WTC11 (cell line): ENCODE measurements around the gene ZMYND8. TPM values are rescaled to one million over a fixed set of nuclear protein-coding genes. Genes with fewer than 3 reads are reported as not detected.

ENCODE experiments used
- ATAC-seq: fragments of 200-7000 bp; cut with Tn5 transposase; 2 replicates; pipeline ENCODE4 v1.10.0; 2021; ENCODE audit warnings: mild to moderate bottlenecking, moderate library complexity
- CTCF ChIA-PET: fragments of 300-600 bp; sonication (Branson Sonifier 250); formaldehyde crosslinking; loops from one replicate; lab custom pipeline; 2021; ENCODE audit warnings: antibody characterized with exemption; lab: Charles Lee
- POLR2A ChIA-PET: fragments of 350-600 bp; sonication (Branson Sonifier 250); formaldehyde crosslinking; loops from one replicate; lab custom pipeline; 2021; ENCODE audit warnings: antibody characterized with exemption; lab: Charles Lee
- DNase-seq: peaks from one replicate; pipeline ENCODE4 v3.0.0; 2021; ENCODE audit warnings: low spot score
- H3K27ac Mint-ChIP-seq: 2 replicates; pipeline ENCODE4 v1.8.0; 2021; ENCODE audit warnings: mixed read lengths
- H3K27me3 Mint-ChIP-seq: 2 replicates; pipeline ENCODE4 v1.8.0; 2021; ENCODE audit warnings: low read depth, mild to moderate bottlenecking, moderate library complexity, mixed read lengths
- H3K36me3 Mint-ChIP-seq: 2 replicates; pipeline ENCODE4 v1.8.0; 2021; ENCODE audit warnings: mixed read lengths
- H3K4me1 Mint-ChIP-seq: 2 replicates; pipeline ENCODE4 v1.8.0; 2022; ENCODE audit warnings: mixed read lengths
- H3K4me3 Mint-ChIP-seq: 2 replicates; pipeline ENCODE4 v1.8.0; 2021; ENCODE audit warnings: mild to moderate bottlenecking, moderate library complexity, mixed read lengths
- H3K9me3 Mint-ChIP-seq: 2 replicates; pipeline ENCODE4 v1.8.0; 2021; ENCODE audit warnings: mixed read lengths
- ATF1 ChIP-seq: sonication (generic); formaldehyde crosslinking; IDR thresholded peaks from 2 replicates; pipeline ENCODE4 v1.8.1; 2023; ENCODE audit warnings: mild to moderate bottlenecking, moderate library complexity, missing genetic modification reagents
- CBFB ChIP-seq: sonication (generic); formaldehyde crosslinking; IDR thresholded peaks from 2 replicates; pipeline ENCODE4 v1.8.1; 2022; ENCODE audit warnings: mild to moderate bottlenecking, low read depth, missing genetic modification reagents
- ETV6 ChIP-seq: sonication (generic); formaldehyde crosslinking; IDR thresholded peaks from 2 replicates; pipeline ENCODE4 v1.8.1; 2022; ENCODE audit warnings: mild to moderate bottlenecking, missing genetic modification reagents
- FOXK1 ChIP-seq: sonication (generic); formaldehyde crosslinking; IDR thresholded peaks from 2 replicates; pipeline ENCODE4 v1.8.0; 2022; ENCODE audit warnings: mild to moderate bottlenecking, moderate library complexity, missing genetic modification reagents
- FOXP1 ChIP-seq: sonication (generic); formaldehyde crosslinking; IDR thresholded peaks from 2 replicates; pipeline ENCODE4 v1.8.0; 2022; ENCODE audit warnings: missing genetic modification reagents, mild to moderate bottlenecking, moderate library complexity, borderline replicate concordance
- GABPB1 ChIP-seq: sonication (generic); formaldehyde crosslinking; IDR thresholded peaks from 2 replicates; pipeline ENCODE4 v1.8.1; 2023; ENCODE audit warnings: mild to moderate bottlenecking, missing genetic modification reagents
- HMGA2 ChIP-seq: fragments of 250-450 bp; sonication (Bioruptor Pico); IDR thresholded peaks from 2 replicates; pipeline ENCODE4 v1.4.0; 2021; ENCODE audit warnings: mild to moderate bottlenecking, moderate library complexity
- NR1H2 ChIP-seq: sonication (generic); formaldehyde crosslinking; IDR thresholded peaks from 2 replicates; pipeline ENCODE4 v1.9.0; 2021; ENCODE audit warnings: mild to moderate bottlenecking, moderate library complexity, missing genetic modification reagents
- NR3C1 ChIP-seq: sonication (generic); formaldehyde crosslinking; conservative IDR thresholded peaks from 2 replicates; pipeline ENCODE4 v1.8.1; 2023; ENCODE audit warnings: low read depth, mild to moderate bottlenecking, missing genetic modification reagents
- PRRX2 ChIP-seq: fragments of 250-450 bp; sonication (Bioruptor Pico); IDR thresholded peaks from 2 replicates; pipeline ENCODE4 v1.8.0; 2021; ENCODE audit warnings: mild to moderate bottlenecking
- ZNF219 ChIP-seq: sonication (generic); formaldehyde crosslinking; IDR thresholded peaks from 2 replicates; pipeline ENCODE4 v1.8.0; 2023; ENCODE audit warnings: missing genetic modification reagents, mild to moderate bottlenecking, borderline replicate concordance
- ZNF317 ChIP-seq: sonication (generic); formaldehyde crosslinking; IDR thresholded peaks from 2 replicates; pipeline ENCODE4 v1.8.1; 2023; ENCODE audit warnings: low read depth, mild to moderate bottlenecking, moderate library complexity, missing genetic modification reagents, borderline replicate concordance
- total RNA-seq: library from RNA; stranded (reverse); gene quantifications from 3 replicates; pipeline ENCODE4 v1.2.3, GENCODE V29; 2021
- TF ChIP-seq, protein P1 (sequence below): fragments of 200-600 bp; IDR thresholded peaks from 2 replicates; pipeline ENCODE4 v1.8.0; 2022; ENCODE audit warnings: antibody characterized with exemption
- TF ChIP-seq, protein P2 (sequence below): sonication (generic); formaldehyde crosslinking; IDR thresholded peaks from 2 replicates; pipeline ENCODE4 v1.8.1; 2022; ENCODE audit warnings: low read depth, missing genetic modification reagents, borderline replicate concordance
- TF ChIP-seq, protein P3 (sequence below): fragments of 250-450 bp; sonication (Bioruptor Pico); IDR thresholded peaks from 2 replicates; pipeline ENCODE4 v1.8.0; 2021; ENCODE audit warnings: mild to moderate bottlenecking
- TF ChIP-seq, protein P4 (sequence below): fragments of 250-450 bp; sonication (Bioruptor Pico); IDR thresholded peaks from 2 replicates; pipeline ENCODE4 v1.9.0; 2021; ENCODE audit warnings: mild to moderate bottlenecking
- TF ChIP-seq, protein P5 (sequence below): sonication (generic); formaldehyde crosslinking; IDR thresholded peaks from 2 replicates; pipeline ENCODE4 v1.8.0; 2022; ENCODE audit warnings: mild to moderate bottlenecking, missing genetic modification reagents

ZMYND8 gene
- total RNA-seq, 1 experiment from 2014 or later, result 114 TPM

DNA sequence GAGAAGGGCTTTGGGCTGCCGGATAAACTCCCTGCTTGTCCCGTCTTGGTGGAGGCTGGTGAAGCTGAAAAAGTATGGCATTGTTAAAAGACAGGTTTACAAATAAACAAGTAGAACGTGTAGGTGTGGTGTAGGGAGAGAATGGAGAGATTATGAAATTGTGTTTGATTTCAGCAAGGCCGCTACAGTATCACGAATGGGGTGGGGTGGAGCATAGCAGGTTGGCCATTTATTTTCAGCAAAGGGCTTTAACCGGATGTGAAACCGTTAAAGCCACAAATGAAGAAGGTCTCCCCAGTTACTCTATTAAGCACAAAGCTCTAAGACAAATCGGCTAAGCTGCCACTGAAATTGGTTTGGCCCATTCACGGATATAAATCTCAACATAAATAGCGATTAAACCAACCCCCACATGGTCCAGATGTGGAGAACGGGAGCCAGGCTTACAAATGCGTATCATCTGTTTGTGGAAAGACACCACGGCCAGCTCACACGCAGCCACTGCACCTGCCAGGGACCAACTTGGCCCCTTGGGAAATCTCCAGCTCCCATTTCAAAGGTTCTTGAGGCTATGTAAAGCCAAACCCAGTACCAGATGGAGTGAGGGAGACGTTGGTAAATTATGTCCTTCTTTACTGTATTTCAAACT, 94.0 kb downstream of the ZMYND8 start:
- H3K4me3 Mint-ChIP-seq, result no peak overlapping the region
- H3K36me3 Mint-ChIP-seq, result peaks cover 63% of the 10 kb centered on the region
- TF ChIP-seq, protein P1, sequence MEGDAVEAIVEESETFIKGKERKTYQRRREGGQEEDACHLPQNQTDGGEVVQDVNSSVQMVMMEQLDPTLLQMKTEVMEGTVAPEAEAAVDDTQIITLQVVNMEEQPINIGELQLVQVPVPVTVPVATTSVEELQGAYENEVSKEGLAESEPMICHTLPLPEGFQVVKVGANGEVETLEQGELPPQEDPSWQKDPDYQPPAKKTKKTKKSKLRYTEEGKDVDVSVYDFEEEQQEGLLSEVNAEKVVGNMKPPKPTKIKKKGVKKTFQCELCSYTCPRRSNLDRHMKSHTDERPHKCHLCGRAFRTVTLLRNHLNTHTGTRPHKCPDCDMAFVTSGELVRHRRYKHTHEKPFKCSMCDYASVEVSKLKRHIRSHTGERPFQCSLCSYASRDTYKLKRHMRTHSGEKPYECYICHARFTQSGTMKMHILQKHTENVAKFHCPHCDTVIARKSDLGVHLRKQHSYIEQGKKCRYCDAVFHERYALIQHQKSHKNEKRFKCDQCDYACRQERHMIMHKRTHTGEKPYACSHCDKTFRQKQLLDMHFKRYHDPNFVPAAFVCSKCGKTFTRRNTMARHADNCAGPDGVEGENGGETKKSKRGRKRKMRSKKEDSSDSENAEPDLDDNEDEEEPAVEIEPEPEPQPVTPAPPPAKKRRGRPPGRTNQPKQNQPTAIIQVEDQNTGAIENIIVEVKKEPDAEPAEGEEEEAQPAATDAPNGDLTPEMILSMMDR, result no peak
- TF ChIP-seq FOXK1 (CRISPR knock-in tag) (no peak), ETV6 (CRISPR knock-in tag) (no peak), CBFB (CRISPR knock-in tag) (no peak), ZNF317 (CRISPR knock-in tag) (no peak), ATF1 (CRISPR knock-in tag) (no peak), PRRX2 (CRISPR knock-in tag) (no peak), NR3C1 (CRISPR knock-in tag) (no peak), ZNF219 (CRISPR knock-in tag) (no peak), FOXP1 (CRISPR knock-in tag) (no peak), NR1H2 (CRISPR knock-in tag) (no peak), GABPB1 (no peak), HMGA2 (CRISPR knock-in tag) (no peak)
- TF ChIP-seq, protein P2, sequence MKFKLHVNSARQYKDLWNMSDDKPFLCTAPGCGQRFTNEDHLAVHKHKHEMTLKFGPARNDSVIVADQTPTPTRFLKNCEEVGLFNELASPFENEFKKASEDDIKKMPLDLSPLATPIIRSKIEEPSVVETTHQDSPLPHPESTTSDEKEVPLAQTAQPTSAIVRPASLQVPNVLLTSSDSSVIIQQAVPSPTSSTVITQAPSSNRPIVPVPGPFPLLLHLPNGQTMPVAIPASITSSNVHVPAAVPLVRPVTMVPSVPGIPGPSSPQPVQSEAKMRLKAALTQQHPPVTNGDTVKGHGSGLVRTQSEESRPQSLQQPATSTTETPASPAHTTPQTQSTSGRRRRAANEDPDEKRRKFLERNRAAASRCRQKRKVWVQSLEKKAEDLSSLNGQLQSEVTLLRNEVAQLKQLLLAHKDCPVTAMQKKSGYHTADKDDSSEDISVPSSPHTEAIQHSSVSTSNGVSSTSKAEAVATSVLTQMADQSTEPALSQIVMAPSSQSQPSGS (CRISPR knock-in tag), result no peak
- TF ChIP-seq, protein P3, sequence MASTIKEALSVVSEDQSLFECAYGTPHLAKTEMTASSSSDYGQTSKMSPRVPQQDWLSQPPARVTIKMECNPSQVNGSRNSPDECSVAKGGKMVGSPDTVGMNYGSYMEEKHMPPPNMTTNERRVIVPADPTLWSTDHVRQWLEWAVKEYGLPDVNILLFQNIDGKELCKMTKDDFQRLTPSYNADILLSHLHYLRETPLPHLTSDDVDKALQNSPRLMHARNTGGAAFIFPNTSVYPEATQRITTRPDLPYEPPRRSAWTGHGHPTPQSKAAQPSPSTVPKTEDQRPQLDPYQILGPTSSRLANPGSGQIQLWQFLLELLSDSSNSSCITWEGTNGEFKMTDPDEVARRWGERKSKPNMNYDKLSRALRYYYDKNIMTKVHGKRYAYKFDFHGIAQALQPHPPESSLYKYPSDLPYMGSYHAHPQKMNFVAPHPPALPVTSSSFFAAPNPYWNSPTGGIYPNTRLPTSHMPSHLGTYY (CRISPR knock-in tag), result no peak
- TF ChIP-seq, protein P4, sequence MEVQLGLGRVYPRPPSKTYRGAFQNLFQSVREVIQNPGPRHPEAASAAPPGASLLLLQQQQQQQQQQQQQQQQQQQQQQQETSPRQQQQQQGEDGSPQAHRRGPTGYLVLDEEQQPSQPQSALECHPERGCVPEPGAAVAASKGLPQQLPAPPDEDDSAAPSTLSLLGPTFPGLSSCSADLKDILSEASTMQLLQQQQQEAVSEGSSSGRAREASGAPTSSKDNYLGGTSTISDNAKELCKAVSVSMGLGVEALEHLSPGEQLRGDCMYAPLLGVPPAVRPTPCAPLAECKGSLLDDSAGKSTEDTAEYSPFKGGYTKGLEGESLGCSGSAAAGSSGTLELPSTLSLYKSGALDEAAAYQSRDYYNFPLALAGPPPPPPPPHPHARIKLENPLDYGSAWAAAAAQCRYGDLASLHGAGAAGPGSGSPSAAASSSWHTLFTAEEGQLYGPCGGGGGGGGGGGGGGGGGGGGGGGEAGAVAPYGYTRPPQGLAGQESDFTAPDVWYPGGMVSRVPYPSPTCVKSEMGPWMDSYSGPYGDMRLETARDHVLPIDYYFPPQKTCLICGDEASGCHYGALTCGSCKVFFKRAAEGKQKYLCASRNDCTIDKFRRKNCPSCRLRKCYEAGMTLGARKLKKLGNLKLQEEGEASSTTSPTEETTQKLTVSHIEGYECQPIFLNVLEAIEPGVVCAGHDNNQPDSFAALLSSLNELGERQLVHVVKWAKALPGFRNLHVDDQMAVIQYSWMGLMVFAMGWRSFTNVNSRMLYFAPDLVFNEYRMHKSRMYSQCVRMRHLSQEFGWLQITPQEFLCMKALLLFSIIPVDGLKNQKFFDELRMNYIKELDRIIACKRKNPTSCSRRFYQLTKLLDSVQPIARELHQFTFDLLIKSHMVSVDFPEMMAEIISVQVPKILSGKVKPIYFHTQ (CRISPR knock-in tag), result no peak
- TF ChIP-seq, protein P5, sequence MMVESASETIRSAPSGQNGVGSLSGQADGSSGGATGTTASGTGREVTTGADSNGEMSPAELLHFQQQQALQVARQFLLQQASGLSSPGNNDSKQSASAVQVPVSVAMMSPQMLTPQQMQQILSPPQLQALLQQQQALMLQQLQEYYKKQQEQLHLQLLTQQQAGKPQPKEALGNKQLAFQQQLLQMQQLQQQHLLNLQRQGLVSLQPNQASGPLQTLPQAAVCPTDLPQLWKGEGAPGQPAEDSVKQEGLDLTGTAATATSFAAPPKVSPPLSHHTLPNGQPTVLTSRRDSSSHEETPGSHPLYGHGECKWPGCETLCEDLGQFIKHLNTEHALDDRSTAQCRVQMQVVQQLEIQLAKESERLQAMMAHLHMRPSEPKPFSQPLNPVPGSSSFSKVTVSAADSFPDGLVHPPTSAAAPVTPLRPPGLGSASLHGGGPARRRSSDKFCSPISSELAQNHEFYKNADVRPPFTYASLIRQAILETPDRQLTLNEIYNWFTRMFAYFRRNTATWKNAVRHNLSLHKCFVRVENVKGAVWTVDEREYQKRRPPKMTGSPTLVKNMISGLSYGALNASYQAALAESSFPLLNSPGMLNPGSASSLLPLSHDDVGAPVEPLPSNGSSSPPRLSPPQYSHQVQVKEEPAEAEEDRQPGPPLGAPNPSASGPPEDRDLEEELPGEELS (CRISPR knock-in tag), result no peak
- TF ChIP-seq, all 79 proteins: peak for 0
- Mint-ChIP-seq H3K4me1 (peaks cover 16% of the 10 kb centered on the region), H3K9me3 (no peaks in the 10 kb centered on the region), H3K27ac (peak overlapping the region; percentile 35), H3K27me3 (no peaks in the 10 kb centered on the region)
- ATAC-seq (no peak), DNase-seq (no peak)
- CTCF ChIA-PET, result interaction anchor here (1.0 to 5.2 kb wide), 3 partner anchors 11 to 121 kb away, joined by 3 to 24 read pairs (median 4); no protein-coding TSS in a partner anchor
- POLR2A ChIA-PET, result no interaction called here
